ENCODE results near the gene EVI5.

GRCh38 chr1:92623187-92623778 is 161.6 kb downstream of the EVI5 start:
- TF ChIP-seq CTCF (IDR thresholded peaks at IDR 0.05): peak; percentile 5 to 53 (median 34)
- TF ChIP-seq POLR2A (IDR thresholded peaks at IDR 0.05): no peak
